MCF 10A (cell line): ENCODE results near the gene SIGLEC5. TPM values are rescaled to one million over a fixed set of nuclear protein-coding genes. Genes with fewer than 3 reads are reported as not detected.

Experiments used
- BruUV-seq: library from RNA; stranded (reverse); fragments of 400-500 nt; replicated peaks from 2 replicates; lab custom pipeline; 2021; lab: Mats Ljungman, UMichigan
- CTCF ChIA-PET: fragments of 300-600 bp; sonication (Branson Sonifier 250); formaldehyde crosslinking; extraction: SDS; loops from one replicate; lab custom pipeline; 2021; ENCODE audit warnings: antibody characterized with exemption, inconsistent platforms; lab: Yijun Ruan, JAX
- POLR2A ChIA-PET: fragments of 300-600, 350-650 bp; sonication (Branson Sonifier 250); formaldehyde crosslinking; extraction: SDS; loops from one replicate; lab custom pipeline; 2020; ENCODE audit warnings: antibody characterized with exemption, inconsistent platforms; lab: Yijun Ruan, JAX
- DNase-seq: peaks from one replicate; pipeline ENCODE4 v3.0.0-alpha.2; 2018; ENCODE audit not compliant: unreplicated experiment
- H3K27ac Mint-ChIP-seq: one replicate; pipeline ENCODE4 v1.8.0; 2022; ENCODE audit warnings: mild to moderate bottlenecking, low read depth, mixed read lengths; ENCODE audit not compliant: unreplicated experiment
- H3K27me3 Mint-ChIP-seq: one replicate; pipeline ENCODE4 v1.8.0; 2022; ENCODE audit warnings: mixed read lengths; ENCODE audit not compliant: insufficient read depth, unreplicated experiment
- H3K36me3 Mint-ChIP-seq: one replicate; pipeline ENCODE4 v1.8.0; 2022; ENCODE audit warnings: mild to moderate bottlenecking, moderate library complexity, mixed read lengths; ENCODE audit not compliant: insufficient read depth, unreplicated experiment
- H3K4me1 Mint-ChIP-seq: one replicate; pipeline ENCODE4 v1.8.0; 2022; ENCODE audit warnings: mixed read lengths; ENCODE audit not compliant: insufficient read depth, unreplicated experiment
- H3K4me3 Mint-ChIP-seq: one replicate; pipeline ENCODE4 v1.8.0; 2022; ENCODE audit warnings: mild to moderate bottlenecking, moderate library complexity, mixed read lengths; ENCODE audit not compliant: unreplicated experiment
- H3K9me3 Mint-ChIP-seq: one replicate; pipeline ENCODE4 v1.8.0; 2022; ENCODE audit warnings: mixed read lengths; ENCODE audit not compliant: unreplicated experiment
- intact Hi-C: fragments of 100-400 bp; cut with micrococcal nuclease; formaldehyde crosslinking; loops from 2 replicates; pipeline ENCODE4 v1.14.1; 2022
- total RNA-seq: library from RNA; stranded (reverse); gene quantifications from 2 replicates; pipeline ENCODE4 v1.2.3, GENCODE V29; 2022
- TF ChIP-seq, protein P1 (sequence below): fragments of 200-600 bp; IDR thresholded peaks from one replicate; pipeline ENCODE4 v1.8.0; 2022; ENCODE audit warnings: antibody characterized with exemption, mild to moderate bottlenecking; ENCODE audit not compliant: unreplicated experiment

Gene SIGLEC5
- total RNA-seq, 1 experiment from 2014 or later: not detected

GRCh38 chr19:51628153-51628939, 1.9 kb downstream of the SIGLEC5 start:
- Mint-ChIP-seq H3K27me3 (peaks cover 29% of the 10 kb centered on the region), H3K4me1 (no peaks in the 10 kb centered on the region), H3K9me3 (peaks cover 13% of the 10 kb centered on the region), H3K27ac (no peak overlapping the region), H3K36me3 (no peaks in the 10 kb centered on the region), H3K4me3 (no peak overlapping the region)
- DNase-seq: no peak
- ChIA-PET POLR2A (no interaction called here), CTCF (interaction anchor here (0.6 to 0.8 kb wide), 2 partner anchors 79 to 1072 kb away, joined by 3 read pairs; no protein-coding TSS in a partner anchor)
- TF ChIP-seq, protein P1, sequence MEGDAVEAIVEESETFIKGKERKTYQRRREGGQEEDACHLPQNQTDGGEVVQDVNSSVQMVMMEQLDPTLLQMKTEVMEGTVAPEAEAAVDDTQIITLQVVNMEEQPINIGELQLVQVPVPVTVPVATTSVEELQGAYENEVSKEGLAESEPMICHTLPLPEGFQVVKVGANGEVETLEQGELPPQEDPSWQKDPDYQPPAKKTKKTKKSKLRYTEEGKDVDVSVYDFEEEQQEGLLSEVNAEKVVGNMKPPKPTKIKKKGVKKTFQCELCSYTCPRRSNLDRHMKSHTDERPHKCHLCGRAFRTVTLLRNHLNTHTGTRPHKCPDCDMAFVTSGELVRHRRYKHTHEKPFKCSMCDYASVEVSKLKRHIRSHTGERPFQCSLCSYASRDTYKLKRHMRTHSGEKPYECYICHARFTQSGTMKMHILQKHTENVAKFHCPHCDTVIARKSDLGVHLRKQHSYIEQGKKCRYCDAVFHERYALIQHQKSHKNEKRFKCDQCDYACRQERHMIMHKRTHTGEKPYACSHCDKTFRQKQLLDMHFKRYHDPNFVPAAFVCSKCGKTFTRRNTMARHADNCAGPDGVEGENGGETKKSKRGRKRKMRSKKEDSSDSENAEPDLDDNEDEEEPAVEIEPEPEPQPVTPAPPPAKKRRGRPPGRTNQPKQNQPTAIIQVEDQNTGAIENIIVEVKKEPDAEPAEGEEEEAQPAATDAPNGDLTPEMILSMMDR: no peak
- intact Hi-C loops: no loop called here
- BruUV-seq: no TSS peak

GRCh38 chr19:51627491-51628138, 2.6 kb downstream of the SIGLEC5 start:
- no peak overlapping the region for H3K27ac Mint-ChIP-seq

GRCh38 chr19:51626675-51627074, 3.5 kb downstream of the SIGLEC5 start:
- TF ChIP-seq, protein P1: no peak
- H3K4me1 Mint-ChIP-seq: no peaks in the 10 kb centered on the region
- ChIA-PET CTCF (interaction anchor here (0.6 to 0.7 kb wide), 2 partner anchors 16 to 1856 kb away, joined by 3 to 4 read pairs; no protein-coding TSS in a partner anchor), POLR2A (no interaction called here)
- H3K27me3 Mint-ChIP-seq: peaks cover 29% of the 10 kb centered on the region
- H3K27ac Mint-ChIP-seq: no peak overlapping the region
- H3K36me3 Mint-ChIP-seq: no peaks in the 10 kb centered on the region
- intact Hi-C loops: no loop called here
- H3K9me3 Mint-ChIP-seq: peaks cover 13% of the 10 kb centered on the region
- BruUV-seq: no TSS peak
- DNase-seq: no peak
- no peak overlapping the region for H3K4me3 Mint-ChIP-seq

More at GRCh38 chr19:51627491-51628138, 2.6 kb downstream of the SIGLEC5 start:
- Mint-ChIP-seq H3K9me3 (peaks cover 13% of the 10 kb centered on the region), H3K27me3 (peaks cover 29% of the 10 kb centered on the region), H3K4me1 (no peaks in the 10 kb centered on the region), H3K36me3 (no peaks in the 10 kb centered on the region), H3K4me3 (no peak overlapping the region)
- CTCF ChIA-PET: interaction anchor here (0.7 to 0.8 kb wide), 2 partner anchors 79 to 899 kb away, joined by 3 read pairs; no protein-coding TSS in a partner anchor
- intact Hi-C loops: no loop called here
- DNase-seq: no peak
- TF ChIP-seq, protein P1: no peak
- BruUV-seq: no TSS peak
- POLR2A ChIA-PET: no interaction called here

DNA sequence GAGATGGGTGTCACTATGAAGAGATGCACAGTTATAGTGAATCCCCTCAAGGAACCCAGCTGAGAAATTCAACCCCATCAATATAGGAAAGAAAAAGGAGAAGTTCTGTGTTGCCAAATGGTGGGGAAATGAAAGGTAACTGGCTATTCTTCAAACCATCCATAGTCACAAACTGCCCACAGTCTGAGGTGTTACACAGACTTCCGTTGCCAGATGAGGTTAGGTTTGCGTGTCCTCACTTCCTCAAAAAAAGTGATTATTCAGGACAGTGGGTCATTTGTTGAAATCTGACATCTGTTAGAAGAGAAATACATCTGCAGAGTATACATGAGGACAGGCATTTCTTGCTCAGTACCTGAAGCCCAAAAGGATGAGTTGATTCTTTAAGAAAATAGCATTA, 9.0 kb downstream of the SIGLEC5 start:
- TF ChIP-seq, protein P1: no peak
- Mint-ChIP-seq H3K4me1 (no peaks in the 10 kb centered on the region), H3K4me3 (no peak overlapping the region), H3K27me3 (peaks cover 14% of the 10 kb centered on the region), H3K27ac (no peak overlapping the region), H3K9me3 (peaks cover 13% of the 10 kb centered on the region), H3K36me3 (no peaks in the 10 kb centered on the region)
- POLR2A ChIA-PET: no interaction called here
- no peak for DNase-seq
- no TSS peak for BruUV-seq
- CTCF ChIA-PET: interaction anchor here (0.6 to 0.8 kb wide), 2 partner anchors 14 to 40 kb away, joined by 3 read pairs; no protein-coding TSS in a partner anchor
- intact Hi-C loops: no loop called here
